GM21526 (cell line): ENCODE results near the gene MYO3B.
"Not testable (repeated sequence)": the region's sequence is repeated elsewhere in the genome, so short reads cannot be mapped to it uniquely, and the experiment has no call there.

ENCODE experiments used
- ATAC-seq: cut with Tn5 transposase; IDR thresholded peaks from one replicate; pipeline ENCODE4 v1.9.1; 2021; ENCODE audit warnings: moderate library complexity; ENCODE audit not compliant: unreplicated experiment, low FRiP score

MYO3B gene

GRCh38 chr2:170455617-170456426 is 277.9 kb downstream of the MYO3B start:
- no peak for ATAC-seq

- no peak for ATAC-seq
Observed at GRCh38 chr2:170456914-170457313, 279.0 kb downstream of the MYO3B start.

- no peak for ATAC-seq
Observed at GRCh38 chr2:170457742-170458141, 279.8 kb downstream of the MYO3B start.

DNA sequence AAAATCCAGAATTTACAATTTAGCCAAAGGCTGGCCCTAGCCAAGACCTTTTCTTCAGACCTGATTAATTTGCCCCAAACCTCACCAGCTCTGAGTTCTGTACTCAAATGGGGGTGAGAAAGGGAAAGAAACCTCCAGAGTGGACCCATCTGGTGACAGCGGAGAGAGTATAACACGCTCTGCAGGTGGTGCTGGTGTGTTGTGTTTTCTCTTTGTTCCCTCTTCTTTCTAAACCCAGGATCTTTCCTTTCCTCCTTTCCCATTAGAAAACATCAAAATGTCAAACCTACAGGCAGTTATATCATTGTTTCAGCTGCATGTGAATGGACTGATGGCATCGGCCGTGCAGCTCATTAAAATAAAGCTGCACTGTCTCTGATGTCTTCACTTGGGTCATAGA is 283.9 kb downstream of the MYO3B start:
- ATAC-seq, result no peak

- no peak for ATAC-seq
Observed at GRCh38 chr2:170462433-170463205, 284.7 kb downstream of the MYO3B start.

DNA sequence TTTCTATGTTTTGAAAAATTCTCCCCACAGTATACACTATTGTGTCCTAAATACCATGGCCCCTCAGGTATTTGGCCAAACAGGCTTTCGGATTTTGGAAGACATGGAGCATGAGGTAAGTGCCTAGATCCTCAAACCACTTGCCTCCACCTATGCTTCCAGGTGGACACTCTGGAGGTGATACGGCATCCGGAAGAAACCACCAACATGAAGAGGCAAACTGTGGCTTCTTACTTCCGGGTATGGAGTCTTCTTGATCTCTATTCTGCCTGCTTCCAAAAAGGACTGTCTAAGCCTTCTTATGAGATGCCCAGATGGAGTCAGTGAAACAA is 285.2 kb downstream of the MYO3B start:
- ATAC-seq, result no peak

- no peak for ATAC-seq
Observed at GRCh38 chr2:170464268-170464667, 286.3 kb downstream of the MYO3B start.

GRCh38 chr2:170465241-170465640 is 287.3 kb downstream of the MYO3B start:
- ATAC-seq, result no peak

DNA sequence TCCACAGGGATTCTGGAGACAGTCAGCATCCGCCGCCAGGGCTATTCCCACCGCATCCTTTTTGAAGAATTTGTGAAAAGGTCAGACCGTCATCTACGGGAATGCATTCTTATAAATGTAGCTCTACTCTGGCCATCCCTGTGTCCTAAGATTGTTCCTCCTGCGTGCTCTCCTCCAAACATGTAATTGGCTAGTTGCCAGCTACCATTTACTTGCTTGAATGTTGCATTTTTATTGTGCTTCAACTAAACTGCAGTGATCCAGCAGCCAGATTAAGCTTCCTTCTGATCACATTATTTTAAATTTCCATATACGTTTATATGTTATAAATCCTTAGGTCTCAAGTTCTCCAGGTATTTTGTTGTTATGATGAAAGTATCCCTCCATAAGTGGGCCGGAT is 288.7 kb downstream of the MYO3B start:
- no peak for ATAC-seq

DNA sequence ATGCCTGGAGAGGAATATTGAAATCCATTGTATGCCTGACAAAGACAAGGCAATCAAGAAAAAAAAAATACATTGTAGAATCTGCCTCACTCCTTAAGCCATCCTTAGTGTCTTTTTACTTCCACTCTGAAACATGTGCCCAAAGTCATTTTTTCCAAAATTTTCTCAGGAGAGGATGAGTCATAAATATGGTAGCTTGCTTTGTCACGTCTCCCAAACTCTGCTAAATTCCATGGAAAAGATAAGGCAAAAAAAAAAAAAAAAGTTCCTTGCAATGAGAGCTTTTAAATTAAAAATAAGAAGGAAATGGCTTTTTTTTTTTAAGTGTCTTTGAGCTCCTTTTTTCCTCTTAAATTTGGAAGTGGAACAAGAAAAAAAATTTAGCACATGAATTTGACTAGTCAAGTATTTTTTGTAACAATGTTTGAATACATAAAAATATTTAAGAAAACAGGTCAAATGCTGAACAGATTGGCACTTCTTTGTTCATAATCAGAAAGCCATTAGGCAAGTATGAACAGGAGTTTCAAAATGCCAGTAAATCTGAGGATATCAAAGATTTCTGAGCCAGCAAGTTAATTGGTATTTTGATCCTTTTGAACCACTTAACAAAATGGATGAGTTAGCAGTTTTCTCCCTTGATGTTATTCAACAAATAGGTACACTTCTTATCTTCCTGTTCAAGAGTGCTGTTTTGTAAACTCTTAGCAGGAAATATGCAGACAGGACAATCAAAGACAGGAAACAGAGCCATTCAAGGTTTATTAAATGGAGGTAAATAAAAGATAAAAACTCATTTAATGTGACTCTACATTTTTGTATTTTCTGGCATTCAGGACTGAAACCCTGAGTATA is 289.8 kb downstream of the MYO3B start:
- ATAC-seq, result no peak

- no peak for ATAC-seq
Observed at GRCh38 chr2:170468557-170468956, 290.6 kb downstream of the MYO3B start.

DNA sequence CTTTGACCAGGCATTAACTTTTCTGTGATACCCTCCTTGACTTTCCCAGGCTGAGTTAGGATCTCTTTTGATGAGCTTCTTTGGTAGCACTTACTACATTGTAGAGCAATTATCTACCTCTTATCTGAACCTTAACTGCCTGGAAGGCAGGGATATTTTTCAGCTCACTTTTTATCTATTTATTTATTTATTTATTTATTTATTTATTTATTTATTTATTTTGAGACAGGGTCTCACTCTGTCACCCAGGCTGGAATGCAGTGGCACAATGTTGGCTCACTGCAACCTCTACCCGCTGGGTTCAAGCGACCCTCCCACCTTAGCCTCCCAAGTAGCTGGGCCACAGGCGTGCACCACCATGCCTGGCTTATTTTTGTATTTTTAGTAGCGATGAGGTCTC is 294.6 kb downstream of the MYO3B start:
- not testable (repeated sequence) for ATAC-seq

- no peak for ATAC-seq
Observed at GRCh38 chr2:170475878-170476277, 297.9 kb downstream of the MYO3B start.

DNA sequence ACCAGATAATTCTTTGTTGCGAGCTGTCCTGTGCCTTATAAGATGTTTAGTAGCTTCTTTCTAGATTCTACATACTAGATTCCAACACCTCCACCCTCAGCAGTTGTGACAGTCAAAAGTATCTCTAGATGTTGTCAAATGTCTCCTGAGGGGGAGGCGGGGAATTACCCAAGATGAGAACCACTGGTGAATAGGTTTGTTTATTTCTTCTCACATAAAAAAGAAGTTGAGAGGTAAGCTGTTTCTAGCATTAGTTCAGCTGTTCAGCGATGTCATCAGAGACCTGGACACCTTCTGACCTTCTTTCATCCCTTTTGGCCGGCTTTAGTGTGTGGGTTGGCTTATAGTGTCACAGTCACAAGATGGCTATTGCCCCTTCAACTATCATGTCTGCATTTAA is 299.7 kb downstream of the MYO3B start:
- no peak for ATAC-seq

- ATAC-seq, result no peak
Observed at GRCh38 chr2:170481201-170481600, 303.3 kb downstream of the MYO3B start.

GRCh38 chr2:170484552-170484951 is 306.6 kb downstream of the MYO3B start:
- no peak for ATAC-seq

DNA sequence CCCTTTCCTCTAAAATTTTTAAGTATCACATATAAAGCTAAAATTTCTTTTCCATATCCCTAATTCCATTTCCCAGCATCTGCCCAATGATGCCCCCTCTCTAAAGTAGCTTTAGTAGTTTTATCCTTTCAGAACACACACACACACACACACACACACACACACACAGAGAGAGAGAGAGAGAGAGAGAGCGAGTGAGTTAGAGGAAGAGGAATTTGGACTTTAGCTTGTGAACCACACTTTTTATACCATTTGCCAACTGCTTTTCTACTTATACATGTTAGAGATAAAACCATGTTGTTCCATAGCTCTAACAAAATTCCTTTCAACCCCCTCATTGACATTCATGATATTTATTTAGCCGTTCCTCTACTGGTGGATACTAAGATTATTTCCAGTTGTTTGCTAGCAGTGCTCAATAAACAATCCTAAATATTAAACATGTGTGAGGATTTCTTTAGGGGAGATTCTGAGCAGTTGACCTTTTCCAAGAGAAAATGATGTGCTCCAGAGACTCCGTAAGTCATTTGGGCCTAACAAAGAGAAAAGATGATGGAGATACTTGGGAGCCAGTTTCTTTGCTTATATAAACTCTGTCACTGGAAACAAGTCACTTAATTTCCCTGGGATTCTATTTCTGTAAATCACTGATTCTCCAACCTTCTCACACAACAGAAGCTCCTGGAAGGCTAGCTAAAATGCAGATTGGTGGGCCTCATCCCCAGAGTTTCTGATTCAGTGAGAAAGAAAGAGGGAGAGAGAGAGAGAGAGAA is 307.5 kb downstream of the MYO3B start:
- no peak for ATAC-seq

DNA sequence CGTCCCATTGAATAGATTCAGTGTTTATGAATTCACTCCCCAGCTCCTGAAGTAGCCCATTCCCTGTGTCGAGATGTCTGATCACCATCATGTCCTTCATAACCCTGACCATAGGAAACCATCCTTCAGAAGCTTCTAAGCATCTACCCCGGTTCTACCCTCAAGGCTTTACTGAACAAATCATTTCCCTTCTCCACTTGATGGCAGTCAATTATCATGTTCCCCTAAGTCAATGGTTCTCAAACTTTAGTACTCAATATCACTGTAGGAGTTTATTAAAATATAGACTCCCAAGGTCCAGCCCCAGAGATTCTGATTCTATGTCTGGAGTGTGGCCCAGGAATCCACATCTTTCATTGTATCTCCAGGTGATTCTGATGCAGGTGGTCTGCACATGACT is 308.8 kb downstream of the MYO3B start:
- no peak for ATAC-seq

GRCh38 chr2:170488807-170489206 is 310.9 kb downstream of the MYO3B start:
- no peak for ATAC-seq

GRCh38 chr2:170492010-170492409 is 314.1 kb downstream of the MYO3B start:
- ATAC-seq, result no peak
